ENCODE results near the gene TIMP1.

TIMP1 gene

GRCh38 chrX:47576021-47576898 is 6.0 kb upstream of the TIMP1 start:
- Histone ChIP-seq H3K4me1 (ENCODE audit: insufficient read depth, poor library complexity, severe bottlenecking) (peaks cover 12% of the 10 kb centered on the region), H3K4me3 (ENCODE audit: severe bottlenecking) (no peak overlapping the region), H3K9me3 (ENCODE audit: severe bottlenecking) (no peaks in the 10 kb centered on the region), H3K27ac (ENCODE audit: poor library complexity, severe bottlenecking) (no peak overlapping the region), H3K27me3 (ENCODE audit: insufficient read depth, poor library complexity, severe bottlenecking) (no peaks in the 10 kb centered on the region), H3K36me3 (ENCODE audit: low read depth) (peaks cover 8% of the 10 kb centered on the region)
- DNase-seq (ENCODE audit: low spot score) (no peak), ATAC-seq (ENCODE audit: low read depth) (no peak)
- TF ChIP-seq, protein P1, sequence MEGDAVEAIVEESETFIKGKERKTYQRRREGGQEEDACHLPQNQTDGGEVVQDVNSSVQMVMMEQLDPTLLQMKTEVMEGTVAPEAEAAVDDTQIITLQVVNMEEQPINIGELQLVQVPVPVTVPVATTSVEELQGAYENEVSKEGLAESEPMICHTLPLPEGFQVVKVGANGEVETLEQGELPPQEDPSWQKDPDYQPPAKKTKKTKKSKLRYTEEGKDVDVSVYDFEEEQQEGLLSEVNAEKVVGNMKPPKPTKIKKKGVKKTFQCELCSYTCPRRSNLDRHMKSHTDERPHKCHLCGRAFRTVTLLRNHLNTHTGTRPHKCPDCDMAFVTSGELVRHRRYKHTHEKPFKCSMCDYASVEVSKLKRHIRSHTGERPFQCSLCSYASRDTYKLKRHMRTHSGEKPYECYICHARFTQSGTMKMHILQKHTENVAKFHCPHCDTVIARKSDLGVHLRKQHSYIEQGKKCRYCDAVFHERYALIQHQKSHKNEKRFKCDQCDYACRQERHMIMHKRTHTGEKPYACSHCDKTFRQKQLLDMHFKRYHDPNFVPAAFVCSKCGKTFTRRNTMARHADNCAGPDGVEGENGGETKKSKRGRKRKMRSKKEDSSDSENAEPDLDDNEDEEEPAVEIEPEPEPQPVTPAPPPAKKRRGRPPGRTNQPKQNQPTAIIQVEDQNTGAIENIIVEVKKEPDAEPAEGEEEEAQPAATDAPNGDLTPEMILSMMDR (IDR thresholded peaks at IDR 0.05; ENCODE audit: poor library complexity, severe bottlenecking), result no peak

- Histone ChIP-seq H3K9me3 (ENCODE audit: severe bottlenecking) (no peaks in the 10 kb centered on the region), H3K36me3 (ENCODE audit: low read depth) (no peaks in the 10 kb centered on the region; the same call in 1 of the 2 replicates), H3K4me3 (ENCODE audit: severe bottlenecking) (no peak overlapping the region), H3K27me3 (ENCODE audit: insufficient read depth, poor library complexity, severe bottlenecking) (no peaks in the 10 kb centered on the region), H3K27ac (ENCODE audit: poor library complexity, severe bottlenecking) (no peak overlapping the region), H3K4me1 (ENCODE audit: insufficient read depth, poor library complexity, severe bottlenecking) (peaks cover 16% of the 10 kb centered on the region)
- DNase-seq (ENCODE audit: low spot score) (no peak), ATAC-seq (ENCODE audit: low read depth) (no peak)
- TF ChIP-seq, protein P1 (IDR thresholded peaks at IDR 0.05; ENCODE audit: poor library complexity, severe bottlenecking), result no peak
These were observed 4.8 kb upstream of the TIMP1 start for GRCh38 chrX:47577424-47577823.

DNA sequence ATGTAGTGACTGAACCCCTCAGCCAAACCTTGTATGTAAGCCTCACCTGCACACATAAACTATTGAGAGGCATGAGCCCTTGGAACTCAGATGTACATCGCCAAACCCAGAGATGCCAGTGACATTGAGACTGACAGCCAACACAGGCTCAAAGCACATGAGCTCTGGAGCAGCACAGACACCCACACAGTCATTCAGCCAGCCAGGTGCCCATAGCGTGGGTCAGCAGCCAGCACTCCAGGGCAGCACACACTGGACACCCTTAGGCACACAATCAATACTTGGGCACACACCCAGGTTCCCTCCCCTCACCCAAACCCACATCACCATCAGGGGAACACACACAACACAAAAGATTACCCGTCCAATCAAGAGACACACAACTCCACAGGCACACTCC is 4.3 kb upstream of the TIMP1 start:
- TF ChIP-seq, protein P1 (IDR thresholded peaks at IDR 0.05; ENCODE audit: poor library complexity, severe bottlenecking), result no peak

DNA sequence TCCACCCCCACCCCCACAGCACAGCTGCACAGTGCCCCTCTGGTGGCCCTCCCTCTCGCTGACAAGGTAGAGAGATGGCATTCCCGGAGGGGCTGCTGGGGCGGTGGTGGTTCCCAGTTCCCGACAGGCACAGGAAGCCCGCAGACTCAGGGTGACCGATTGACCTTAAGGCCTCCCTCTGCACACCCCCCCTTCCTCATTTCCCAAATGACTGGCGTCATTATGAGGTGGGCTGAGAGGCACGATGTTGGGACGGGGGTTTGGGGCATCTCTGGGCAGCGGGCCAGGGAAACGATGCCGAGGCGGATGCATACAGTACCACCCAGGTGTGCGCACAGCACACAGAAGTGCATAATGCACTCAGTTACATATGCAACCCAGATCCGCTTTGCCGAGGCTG is 3.5 kb upstream of the TIMP1 start:
- H3K27me3 ChIP-seq (ENCODE audit: insufficient read depth, poor library complexity, severe bottlenecking), result no peaks in the 10 kb centered on the region
- TF ChIP-seq, protein P1 (IDR thresholded peaks at IDR 0.05; ENCODE audit: poor library complexity, severe bottlenecking), result no peak
- DNase-seq (ENCODE audit: low spot score) (no peak), ATAC-seq (ENCODE audit: low read depth) (no peak)
- H3K4me1 ChIP-seq (ENCODE audit: insufficient read depth, poor library complexity, severe bottlenecking), result peaks cover 8% of the 10 kb centered on the region
- H3K4me3 ChIP-seq (ENCODE audit: severe bottlenecking), result no peak overlapping the region
- no peaks in the 10 kb centered on the region for H3K36me3 ChIP-seq (ENCODE audit: low read depth)
- no peak overlapping the region for H3K27ac ChIP-seq (ENCODE audit: poor library complexity, severe bottlenecking)
- H3K9me3 ChIP-seq (ENCODE audit: severe bottlenecking), result no peaks in the 10 kb centered on the region

More for the DNA sequence above, 4.3 kb upstream of the TIMP1 start:
- ATAC-seq (ENCODE audit: low read depth) (no peak), DNase-seq (ENCODE audit: low spot score) (no peak)
- no peaks in the 10 kb centered on the region for H3K27me3 ChIP-seq (ENCODE audit: insufficient read depth, poor library complexity, severe bottlenecking)
- no peak overlapping the region for H3K4me3 ChIP-seq (ENCODE audit: severe bottlenecking)
- no peaks in the 10 kb centered on the region for H3K9me3 ChIP-seq (ENCODE audit: severe bottlenecking)
- peaks cover 12% of the 10 kb centered on the region for H3K4me1 ChIP-seq (ENCODE audit: insufficient read depth, poor library complexity, severe bottlenecking)
- no peaks in the 10 kb centered on the region for H3K36me3 ChIP-seq (ENCODE audit: low read depth)
- no peak overlapping the region for H3K27ac ChIP-seq (ENCODE audit: poor library complexity, severe bottlenecking)

DNA sequence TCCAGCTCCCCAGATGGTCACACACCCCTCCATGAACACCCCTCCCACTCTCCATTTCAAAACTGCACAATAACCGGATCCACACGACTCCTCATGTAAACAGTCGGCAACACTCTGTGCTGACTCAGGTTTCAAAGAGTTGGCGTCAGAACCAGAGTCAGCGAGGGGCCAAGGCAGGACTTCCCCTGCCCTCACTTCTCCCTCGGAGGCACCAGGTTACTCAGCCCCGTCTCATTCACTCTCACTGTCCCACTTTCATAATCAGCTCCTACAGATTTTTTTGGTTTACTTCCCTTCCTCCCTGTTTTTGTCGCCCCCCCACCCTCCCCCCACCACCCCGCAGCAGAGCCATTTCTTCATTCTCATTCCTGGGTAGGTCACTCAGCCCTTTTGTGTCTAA is 2.7 kb upstream of the TIMP1 start:
- Histone ChIP-seq H3K27me3 (ENCODE audit: insufficient read depth, poor library complexity, severe bottlenecking) (no peaks in the 10 kb centered on the region), H3K4me1 (ENCODE audit: insufficient read depth, poor library complexity, severe bottlenecking) (peaks cover 8% of the 10 kb centered on the region), H3K27ac (ENCODE audit: poor library complexity, severe bottlenecking) (peak overlapping the region; percentile 35), H3K4me3 (ENCODE audit: severe bottlenecking) (no peak overlapping the region), H3K9me3 (ENCODE audit: severe bottlenecking) (no peaks in the 10 kb centered on the region), H3K36me3 (ENCODE audit: low read depth) (peaks cover 4% of the 10 kb centered on the region; the same call in 1 of the 2 replicates)
- DNase-seq (ENCODE audit: low spot score), result no peak
- ATAC-seq (ENCODE audit: low read depth), result peak; percentile 61
- TF ChIP-seq, protein P1 (IDR thresholded peaks at IDR 0.05; ENCODE audit: poor library complexity, severe bottlenecking), result no peak

Data from RWPE2 (cell line).